Suprapubic skin (tissue), 4 donors: ENCODE measurements around the gene RHOA. TPM values are rescaled to one million over a fixed set of nuclear protein-coding genes. Genes with fewer than 3 reads are reported as not detected.
A peak's percentile ranks its signal among the peaks of the same experiment; 100 is the strongest.

Source experiments
- DNase-seq, 2 donors: peaks; one replicate each; pipeline ENCODE4 v3.0.0-alpha.2; 2019; ENCODE audit warnings: low spot score in 2 of 2
- H3K27ac ChIP-seq: fragments of 200-600 bp; sonication (generic); one replicate; pipeline ENCODE4 v1.5.1; 2019
- H3K27me3 ChIP-seq: fragments of 200-600 bp; sonication (generic); one replicate; pipeline ENCODE4 v1.5.1; 2019
- H3K36me3 ChIP-seq: fragments of 200-600 bp; sonication (generic); one replicate; pipeline ENCODE4 v1.5.1; 2019
- H3K4me1 ChIP-seq: fragments of 200-600 bp; sonication (generic); one replicate; pipeline ENCODE4 v1.5.1; 2019
- H3K4me3 ChIP-seq: fragments of 200-600 bp; sonication (generic); one replicate; pipeline ENCODE4 v1.5.1; 2019; ENCODE audit warnings: mild to moderate bottlenecking
- H3K9me3 ChIP-seq: fragments of 200-600 bp; sonication (generic); one replicate; pipeline ENCODE4 v1.5.1; 2019
- EP300 ChIP-seq: sonication (generic); formaldehyde crosslinking; IDR thresholded peaks from one replicate; pipeline ENCODE4 v1.6.1; 2017; ENCODE audit warnings: antibody characterized with exemption
- POLR2A ChIP-seq, 2 donors: fragments of 450-650 bp; IDR thresholded peaks; one replicate each; pipeline ENCODE4 v1.6.1; 2017; ENCODE audit warnings: antibody characterized with exemption in 2 of 2, mild to moderate bottlenecking in 2 of 2, moderate library complexity in 2 of 2
- POLR2AphosphoS5 ChIP-seq, 3 donors: sonication (generic); formaldehyde crosslinking; IDR thresholded peaks; one replicate each; pipeline ENCODE4 v1.6.1; 2017; ENCODE audit warnings: antibody characterized with exemption in 3 of 3
- WGBS: methylation state at CpG from one replicate; pipeline ENCODE4 v1.1.5; 2018; 5-methylcytosine and 5-hydroxymethylcytosine counted together
- total RNA-seq, 4 donors: library from RNA; depleted of rRNA; stranded (reverse); fragments of >200 nt; gene quantifications; one replicate each; pipeline ENCODE4 v1.1.0, GENCODE V29; 2016
- TF ChIP-seq, protein P1 (sequence below), 2 donors: fragments of 200-600 bp in 1 of 2; fragments of 450-650 bp in 1 of 2; sonication (generic) in 1 of 2; IDR thresholded peaks; one replicate each; pipeline ENCODE4 v1.5.1; 2016 to 2019; ENCODE audit warnings: antibody characterized with exemption in 2 of 2, mild to moderate bottlenecking in 1 of 2, moderate library complexity in 1 of 2

The RHOA gene
- total RNA-seq, 4 donors from 2014 or later: 315 to 373 (median 341) TPM

DNA sequence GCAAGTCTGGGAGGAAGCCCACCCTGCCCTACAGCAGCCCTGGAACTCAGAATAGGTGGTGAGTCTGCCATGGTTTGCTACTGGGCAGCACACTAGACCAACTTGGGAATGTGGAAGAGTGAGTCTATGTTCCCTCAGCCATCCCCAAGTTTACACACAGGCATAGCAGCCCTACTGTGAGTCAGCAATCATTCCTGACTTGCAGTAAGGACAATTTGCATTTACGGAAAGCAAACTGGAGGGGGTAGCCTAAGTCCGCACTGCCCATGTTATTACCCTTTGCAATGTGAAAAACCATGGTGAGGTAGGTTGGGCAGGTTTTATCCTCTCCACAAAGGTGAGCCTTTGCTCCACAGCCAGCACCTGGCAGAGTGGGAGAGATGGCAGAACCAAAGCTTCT is 5.1 kb upstream of the RHOA start:
- WGBS: 80% methylated on average over 1 of the region's 2 CpGs
- H3K27ac ChIP-seq: no peak overlapping the region
- no peaks in the 10 kb centered on the region for H3K27me3 ChIP-seq
- H3K4me1 ChIP-seq: peaks cover 45% of the 10 kb centered on the region
- H3K36me3 ChIP-seq: peaks cover 15% of the 10 kb centered on the region
- no peak for DNase-seq
- no peaks in the 10 kb centered on the region for H3K9me3 ChIP-seq
- TF ChIP-seq, protein P1, sequence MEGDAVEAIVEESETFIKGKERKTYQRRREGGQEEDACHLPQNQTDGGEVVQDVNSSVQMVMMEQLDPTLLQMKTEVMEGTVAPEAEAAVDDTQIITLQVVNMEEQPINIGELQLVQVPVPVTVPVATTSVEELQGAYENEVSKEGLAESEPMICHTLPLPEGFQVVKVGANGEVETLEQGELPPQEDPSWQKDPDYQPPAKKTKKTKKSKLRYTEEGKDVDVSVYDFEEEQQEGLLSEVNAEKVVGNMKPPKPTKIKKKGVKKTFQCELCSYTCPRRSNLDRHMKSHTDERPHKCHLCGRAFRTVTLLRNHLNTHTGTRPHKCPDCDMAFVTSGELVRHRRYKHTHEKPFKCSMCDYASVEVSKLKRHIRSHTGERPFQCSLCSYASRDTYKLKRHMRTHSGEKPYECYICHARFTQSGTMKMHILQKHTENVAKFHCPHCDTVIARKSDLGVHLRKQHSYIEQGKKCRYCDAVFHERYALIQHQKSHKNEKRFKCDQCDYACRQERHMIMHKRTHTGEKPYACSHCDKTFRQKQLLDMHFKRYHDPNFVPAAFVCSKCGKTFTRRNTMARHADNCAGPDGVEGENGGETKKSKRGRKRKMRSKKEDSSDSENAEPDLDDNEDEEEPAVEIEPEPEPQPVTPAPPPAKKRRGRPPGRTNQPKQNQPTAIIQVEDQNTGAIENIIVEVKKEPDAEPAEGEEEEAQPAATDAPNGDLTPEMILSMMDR (IDR thresholded peaks at IDR 0.05): no peak
- TF ChIP-seq POLR2AphosphoS5 (IDR thresholded peaks at IDR 0.05) (no peak), POLR2A (IDR thresholded peaks at IDR 0.05) (no peak), EP300 (no peak)
- no peak overlapping the region for H3K4me3 ChIP-seq

DNA sequence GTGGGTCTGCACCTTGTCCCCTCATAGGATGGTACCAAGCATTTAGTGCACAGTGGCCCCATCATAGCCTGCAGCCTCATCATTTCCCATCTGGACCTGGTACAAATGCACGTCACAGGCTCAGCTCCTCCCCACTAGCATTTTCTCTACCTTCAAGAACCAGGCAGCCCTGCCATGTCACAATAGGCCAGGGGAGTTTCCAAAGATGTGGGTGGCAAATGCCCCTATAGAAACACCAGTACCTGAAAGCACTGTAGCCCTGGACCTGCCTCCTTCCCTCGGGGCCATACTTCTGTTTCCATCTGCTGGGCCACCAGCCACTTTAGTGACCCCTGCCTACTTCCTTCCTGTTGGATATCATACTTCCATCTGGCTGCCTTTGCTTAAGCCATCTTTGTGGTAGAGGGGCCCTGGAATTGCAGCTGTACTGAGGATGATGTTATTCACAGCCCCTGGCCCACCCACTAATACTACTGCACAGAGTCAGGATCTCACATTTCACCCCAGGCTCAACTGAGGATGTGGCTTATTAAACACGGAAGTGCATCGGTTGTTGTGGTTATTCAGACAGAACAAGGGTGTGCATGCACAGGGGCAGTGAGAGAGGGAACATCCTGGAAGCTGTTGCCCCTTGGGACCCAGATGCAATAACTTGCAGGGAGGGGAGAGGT is 4.3 kb upstream of the RHOA start:
- peaks cover 15% of the 10 kb centered on the region for H3K36me3 ChIP-seq
- TF ChIP-seq, protein P1 (IDR thresholded peaks at IDR 0.05): no peak
- TF ChIP-seq POLR2A (IDR thresholded peaks at IDR 0.05) (no peak), POLR2AphosphoS5 (IDR thresholded peaks at IDR 0.05) (no peak), EP300 (no peak)
- no peaks in the 10 kb centered on the region for H3K9me3 ChIP-seq
- 42% methylated on average over 4 of the region's 4 CpGs for WGBS
- no peak overlapping the region for H3K27ac ChIP-seq
- no peak for DNase-seq
- peaks cover 38% of the 10 kb centered on the region for H3K4me1 ChIP-seq
- no peaks in the 10 kb centered on the region for H3K27me3 ChIP-seq
- H3K4me3 ChIP-seq: no peak overlapping the region

DNA sequence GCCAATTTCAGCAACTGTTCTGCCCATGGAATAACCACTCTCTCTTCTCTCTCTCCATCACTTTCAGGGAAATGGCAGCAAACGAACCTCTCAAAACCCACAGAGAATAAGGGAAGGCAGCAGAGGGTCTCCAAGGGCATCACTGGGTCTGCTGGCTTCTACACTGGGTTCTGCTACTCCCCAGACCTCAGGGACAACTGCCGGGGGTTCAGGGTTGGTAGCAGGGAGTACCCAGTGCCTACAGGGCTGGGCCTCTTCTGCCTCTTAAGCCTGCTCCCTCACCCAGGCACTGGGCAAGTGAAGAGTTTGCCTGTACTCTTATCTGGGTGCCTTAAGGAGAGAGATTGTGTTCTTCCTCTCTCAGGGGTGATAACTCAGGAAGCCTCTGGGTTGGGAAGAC is 3.0 kb upstream of the RHOA start:
- DNase-seq: no peak
- peaks cover 15% of the 10 kb centered on the region for H3K36me3 ChIP-seq
- 79% methylated on average over 2 of the region's 2 CpGs for WGBS
- H3K9me3 ChIP-seq: no peaks in the 10 kb centered on the region
- no peak overlapping the region for H3K27ac ChIP-seq
- no peak overlapping the region for H3K4me3 ChIP-seq
- TF ChIP-seq EP300 (no peak), POLR2A (IDR thresholded peaks at IDR 0.05) (no peak), POLR2AphosphoS5 (IDR thresholded peaks at IDR 0.05) (no peak)
- TF ChIP-seq, protein P1 (IDR thresholded peaks at IDR 0.05): no peak
- peaks cover 41% of the 10 kb centered on the region for H3K4me1 ChIP-seq
- H3K27me3 ChIP-seq: no peaks in the 10 kb centered on the region

DNA sequence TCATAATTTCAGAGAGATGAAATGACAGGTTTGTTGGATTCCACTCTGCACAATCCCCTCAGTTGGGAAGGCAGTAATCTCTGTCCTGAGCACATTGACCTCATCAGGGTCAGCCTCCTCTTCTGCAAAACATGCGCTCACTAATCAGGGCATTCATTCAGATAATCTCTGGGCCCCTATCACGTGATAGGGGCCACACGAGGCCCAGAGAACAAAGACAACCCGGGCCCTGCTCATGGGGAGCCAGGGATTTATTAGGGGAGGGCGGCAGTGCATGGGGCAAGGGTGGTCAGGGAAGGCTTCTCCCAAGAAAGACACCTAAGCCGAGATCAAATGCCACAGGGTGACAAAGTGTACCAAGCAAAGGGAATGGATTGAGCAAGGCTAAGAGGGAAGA is 1.6 kb upstream of the RHOA start:
- no peaks in the 10 kb centered on the region for H3K9me3 ChIP-seq
- H3K4me1 ChIP-seq: peaks cover 50% of the 10 kb centered on the region
- H3K4me3 ChIP-seq: peak overlapping the region; percentile 91
- H3K27me3 ChIP-seq: no peaks in the 10 kb centered on the region
- DNase-seq: no peak
- H3K27ac ChIP-seq: peak overlapping the region; percentile 86
- no peak for TF ChIP-seq POLR2AphosphoS5 (IDR thresholded peaks at IDR 0.05)
- TF ChIP-seq, protein P1 (IDR thresholded peaks at IDR 0.05): no peak
- no peak for TF ChIP-seq EP300
- no peak for TF ChIP-seq POLR2A (IDR thresholded peaks at IDR 0.05)
- WGBS: 88% methylated on average over 6 of the region's 6 CpGs
- peaks cover 15% of the 10 kb centered on the region for H3K36me3 ChIP-seq

DNA sequence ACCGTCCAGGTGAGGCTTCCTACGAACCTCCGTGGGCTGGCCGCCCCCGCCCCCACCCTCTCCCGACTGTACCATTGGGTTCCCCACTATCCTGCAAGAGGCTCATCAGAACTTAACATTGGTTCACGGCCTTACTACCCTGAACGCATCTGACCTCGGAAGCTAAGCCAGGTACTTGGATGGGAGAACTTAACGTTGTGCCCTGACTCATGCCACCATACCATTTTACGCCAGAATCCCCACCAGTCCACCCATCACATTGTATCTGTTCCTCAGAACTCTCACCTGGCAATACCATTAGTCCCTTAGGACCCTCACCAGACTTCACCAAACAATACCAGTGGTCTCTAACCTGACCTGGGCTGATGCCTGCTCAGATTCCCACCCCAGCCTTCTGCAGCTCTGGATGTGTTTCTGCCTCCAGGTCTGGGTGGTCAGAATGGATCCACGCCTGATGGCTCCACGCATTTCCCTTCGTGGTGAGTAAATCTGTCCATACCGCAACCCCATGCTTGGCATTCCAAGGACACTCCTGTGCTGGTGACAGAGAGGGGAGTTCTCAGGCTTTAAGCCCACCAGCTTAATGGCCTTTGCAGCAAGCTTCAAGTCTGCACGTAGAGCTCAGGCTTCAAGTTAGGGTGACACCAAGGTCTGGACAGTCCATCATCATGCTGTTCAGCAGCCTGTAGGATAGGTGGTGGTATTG is 1.0 kb upstream of the RHOA start:
- Histone ChIP-seq H3K4me3 (peak overlapping the region; percentile 91), H3K27ac (peak overlapping the region; percentile 86), H3K9me3 (no peaks in the 10 kb centered on the region), H3K4me1 (peaks cover 53% of the 10 kb centered on the region), H3K27me3 (no peaks in the 10 kb centered on the region), H3K36me3 (peaks cover 15% of the 10 kb centered on the region)
- TF ChIP-seq EP300: no peak
- no peak for TF ChIP-seq POLR2AphosphoS5 (IDR thresholded peaks at IDR 0.05)
- TF ChIP-seq, protein P1 (IDR thresholded peaks at IDR 0.05): no peak
- no peak for TF ChIP-seq POLR2A (IDR thresholded peaks at IDR 0.05)
- WGBS: 37% methylated on average over 10 of the region's 16 CpGs
- no peak for DNase-seq
